GM23338 (cell line): Measurements from ENCODE around the gene KAT2A. TPM values are rescaled to one million over a fixed set of nuclear protein-coding genes. Genes with fewer than 3 reads are reported as not detected.

Experiments
- polyA plus RNA-seq: library from polyadenylated mRNA; unstranded; fragments of >200 nt; fragmentation: Nextera tagmentation; extraction: Ambion mirVana; gene quantifications from 2 replicates; pipeline ENCODE4 v1.2.1, GENCODE V29; 2016
- total RNA-seq: library from RNA; depleted of rRNA; stranded (reverse); fragments of >200 nt; shearing (Covaris generic); gene quantifications from 2 replicates; pipeline ENCODE4 v1.2.3, GENCODE V29; 2014; rRNA removed

KAT2A gene
- total and polyA plus RNA-seq, 2 experiments from 2014 or later: 13.9 to 25.2 TPM

Other genes starting within 250 kb of the KAT2A start
- gene ACLY, start 202.4 kb downstream of the KAT2A start, total RNA-seq: 412 and 439 TPM in 2 replicates
- 119 and 121 TPM in 2 replicates for gene ACLY, start 202.4 kb downstream of the KAT2A start, polyA plus RNA-seq
- gene ODAD4, start 190.8 kb downstream of the KAT2A start, total RNA-seq: 0.12 and 1.8 TPM in 2 replicates
- gene ODAD4, start 190.8 kb downstream of the KAT2A start, polyA plus RNA-seq: 0.54 and 1.7 TPM in 2 replicates
- 40.3 and 47.8 TPM in 2 replicates for gene CNP, start 154.6 kb downstream of the KAT2A start, total RNA-seq
- 28.3 and 30.8 TPM in 2 replicates for gene CNP, start 154.6 kb downstream of the KAT2A start, polyA plus RNA-seq
- 119 and 139 TPM in 2 replicates for gene DNAJC7, start 103.9 kb downstream of the KAT2A start, total RNA-seq
- 136 and 141 TPM in 2 replicates for gene DNAJC7, start 103.9 kb downstream of the KAT2A start, polyA plus RNA-seq
- 42.5 and 52.9 TPM in 2 replicates for gene NKIRAS2, start 101.3 kb downstream of the KAT2A start, total RNA-seq
- 31.3 and 31.7 TPM in 2 replicates for gene NKIRAS2, start 101.3 kb downstream of the KAT2A start, polyA plus RNA-seq
- gene C17orf113, start 70.8 kb downstream of the KAT2A start, total RNA-seq: 1.8 and 2.1 TPM in 2 replicates
- 0.29 and 0.38 TPM in 2 replicates for gene C17orf113, start 70.8 kb downstream of the KAT2A start, polyA plus RNA-seq
- 1.9 and 4.6 TPM in 2 replicates for gene ZNF385C, start 22.9 kb downstream of the KAT2A start, total RNA-seq
- 2.5 and 3.1 TPM in 2 replicates for gene ZNF385C, start 22.9 kb downstream of the KAT2A start, polyA plus RNA-seq
- gene DHX58, start 8.7 kb downstream of the KAT2A start, total RNA-seq: 4.1 and 10.5 TPM in 2 replicates
- 5.4 and 6.6 TPM in 2 replicates for gene DHX58, start 8.7 kb downstream of the KAT2A start, polyA plus RNA-seq
- 0.52 TPM in 1 of 2 replicates, not detected in the other for gene HSPB9, start 1.4 kb upstream of the KAT2A start, total RNA-seq
- gene HSPB9, start 1.4 kb upstream of the KAT2A start, polyA plus RNA-seq: 0.26 and 0.31 TPM in 2 replicates
- 53.2 and 64.2 TPM in 2 replicates for gene RAB5C, start 33.6 kb upstream of the KAT2A start, total RNA-seq
- 23.9 and 28.2 TPM in 2 replicates for gene RAB5C, start 33.6 kb upstream of the KAT2A start, polyA plus RNA-seq
- 0.08 and 0.49 TPM in 2 replicates for gene KCNH4, start 59.8 kb upstream of the KAT2A start, total RNA-seq
- gene KCNH4, start 59.8 kb upstream of the KAT2A start, polyA plus RNA-seq: 0.05 and 0.08 TPM in 2 replicates
- gene HCRT, start 64.1 kb upstream of the KAT2A start, total RNA-seq: not detected in 2 replicates
- gene HCRT, start 64.1 kb upstream of the KAT2A start, polyA plus RNA-seq: 0.70 TPM in 1 of 2 replicates, not detected in the other
- 6.4 and 13.8 TPM in 2 replicates for gene GHDC, start 73.1 kb upstream of the KAT2A start, total RNA-seq
- gene GHDC, start 73.1 kb upstream of the KAT2A start, polyA plus RNA-seq: 3.0 and 4.0 TPM in 2 replicates
- gene STAT5B, start 155.0 kb upstream of the KAT2A start, total RNA-seq: 47.1 and 60.5 TPM in 2 replicates
- gene STAT5B, start 155.0 kb upstream of the KAT2A start, polyA plus RNA-seq: 13.9 and 14.3 TPM in 2 replicates
- gene STAT5A, start 167.1 kb upstream of the KAT2A start, total RNA-seq: 14.6 and 18.1 TPM in 2 replicates
- 2.3 and 2.4 TPM in 2 replicates for gene STAT5A, start 167.1 kb upstream of the KAT2A start, polyA plus RNA-seq